Parietal lobe (tissue), 1 donor: ENCODE results near the gene CXorf51B. TPM values are rescaled to one million over a fixed set of nuclear protein-coding genes. Genes with fewer than 3 reads are reported as not detected.

Source experiments
- total RNA-seq: library from RNA; depleted of rRNA; stranded (reverse); fragments of >200 nt; gene quantifications from one replicate; pipeline ENCODE4 v1.2.3, GENCODE V29; 2014

CXorf51B gene
- not detected for total RNA-seq

GRCh38 chrX:146809471-146809870, at the start of gene CXorf51B:
Gene CXorf51B (plus strand): TSS chrX:146809771. CDS start chrX:146809792, 21 bp downstream.

GRCh38 chrX:146814644-146815043, 5.1 kb downstream of the CXorf51B start, which contains the start of gene CXorf51A:
Gene CXorf51A (minus strand): TSS chrX:146814744. CDS start chrX:146814723, 21 bp downstream.

Other genes starting within 250 kb of the CXorf51B start
- not detected for gene CXorf51A, start 5.0 kb downstream of the CXorf51B start, total RNA-seq